K562 (cell line): ENCODE results near the gene WNT2. TPM values are rescaled to one million over a fixed set of nuclear protein-coding genes. Genes with fewer than 3 reads are reported as not detected.

ENCODE experiments used
- ATAC-seq: fragments of 200-7000 bp; cut with Tn5 transposase; 3 replicates; pipeline ENCODE4 v1.9.1; 2020; ENCODE audit warnings: moderate library complexity
- BruUV-seq: library from RNA; stranded (reverse); fragments of 400-500 nt; replicated peaks from 2 replicates; lab custom pipeline; 2021; lab: Mats Ljungman, UMichigan
- CTCF ChIA-PET: fragments of 300-600 bp; formaldehyde crosslinking; extraction: SDS; loops from one replicate; lab custom pipeline; 2021; ENCODE audit warnings: low intra/inter-chr PET ratio; lab: Yijun Ruan, JAX
- POLR2A ChIA-PET: fragments of 300-600, 350-650 bp; sonication (Branson Sonifier 250); formaldehyde crosslinking; extraction: SDS; loops from one replicate; lab custom pipeline; 2021; ENCODE audit warnings: antibody characterized with exemption, inconsistent platforms; lab: Yijun Ruan, JAX
- DNase-seq, 4 experiments: peaks; one replicate each; pipeline versions ENCODE4 v3.0.0 to v3.0.0-alpha.2; 2011 to 2018; ENCODE audit warnings: low spot score in 3 of 4, mixed read lengths in 3 of 4; ENCODE audit errors: extremely low read depth in 1 of 4
- FAIRE-seq: peaks from 2 replicates; lab custom pipeline; 2011; peaks lifted over from hg19 to GRCh38; lab: Jason Lieb, UNC
- H2AFZ ChIP-seq: 2 replicates; pipeline ENCODE4 v1.6.0; 2011; ENCODE audit warnings: low read depth, low read length, control low read depth, inconsistent platforms
- H3K27ac ChIP-seq: fragments of 200-600 bp; 3 replicates; pipeline ENCODE4 v1.8.0; 2011; ENCODE audit warnings: low read depth, mild to moderate bottlenecking, control low read depth, inconsistent platforms, low read length, moderate library complexity, mixed read lengths; ENCODE audit errors: extremely low read depth
- H3K27me3 ChIP-seq, 2 experiments: fragments of 300-600 bp in 1 of 2; 2 replicates in 1 of 2; 3 replicates in 1 of 2; pipeline versions ENCODE4 v1.6.0 to v1.8.0; 2011; ENCODE audit warnings: inconsistent platforms in 2 of 2, low read length in 2 of 2, mild to moderate bottlenecking in 1 of 2, mixed read lengths in 1 of 2, moderate library complexity in 1 of 2; ENCODE audit not compliant: control insufficient read depth in 2 of 2, insufficient read depth in 2 of 2
- H3K36me3 ChIP-seq: fragments of 300-600 bp; 3 replicates; pipeline ENCODE4 v1.8.0; 2011; ENCODE audit warnings: mild to moderate bottlenecking, low read length, inconsistent platforms; ENCODE audit not compliant: control insufficient read depth, insufficient read depth
- H3K4me1 ChIP-seq, 2 experiments: fragments of 200-600 bp in 1 of 2; replicated peaks in 1 of 2; 2 replicates in 1 of 2; 3 replicates in 1 of 2; pipeline versions ENCODE4 v1.5.1 to v1.8.0; 2011; ENCODE audit warnings: inconsistent platforms in 2 of 2, low read length in 2 of 2, mild to moderate bottlenecking in 1 of 2, mixed read lengths in 1 of 2, moderate library complexity in 1 of 2; ENCODE audit not compliant: control insufficient read depth in 2 of 2, insufficient read depth in 2 of 2
- H3K4me2 ChIP-seq: 2 replicates; pipeline ENCODE4 v1.6.1; 2011; ENCODE audit warnings: low read length, control low read depth, inconsistent platforms, mixed read lengths; ENCODE audit not compliant: insufficient read depth
- H3K4me3 ChIP-seq: fragments of 200-600 bp; sonication (generic), shearing (Covaris generic); 2 replicates; pipeline ENCODE4 v1.5.1; 2016; ENCODE audit warnings: control low read depth, inconsistent platforms
- H3K79me2 ChIP-seq: fragments of 200-600 bp; 3 replicates; pipeline ENCODE4 v1.8.0; 2011; ENCODE audit warnings: low read length, inconsistent platforms; ENCODE audit not compliant: control insufficient read depth, insufficient read depth
- H3K9ac ChIP-seq, 2 experiments: 2 replicates each; pipeline versions ENCODE4 v1.6.0 to v1.6.1; 2011; ENCODE audit warnings: low read depth in 2 of 2, low read length in 2 of 2, control low read depth in 1 of 2, inconsistent platforms in 1 of 2, mild to moderate bottlenecking in 1 of 2, mixed read lengths in 1 of 2; ENCODE audit not compliant: insufficient read depth in 1 of 2
- H3K9me1 ChIP-seq: one replicate; pipeline ENCODE4 v1.6.0; 2011; ENCODE audit warnings: inconsistent platforms, mild to moderate bottlenecking, low read length, moderate library complexity; ENCODE audit not compliant: control insufficient read depth, insufficient read depth
- H3K9me3 ChIP-seq: replicated peaks from 2 replicates; pipeline ENCODE4 v1.5.1; 2011; ENCODE audit warnings: low read depth, low read length, inconsistent platforms; ENCODE audit not compliant: control insufficient read depth, insufficient read depth
- H4K20me1 ChIP-seq: replicated peaks from 2 replicates; pipeline ENCODE4 v1.6.1; 2011; ENCODE audit warnings: low read length, inconsistent platforms, mixed read lengths; ENCODE audit not compliant: control insufficient read depth, insufficient read depth
- HDAC2 ChIP-seq: fragments of 450-650 bp; IDR thresholded peaks from 2 replicates; pipeline ENCODE4 v1.6.1; 2016; ENCODE audit warnings: mild to moderate bottlenecking
- KAT7 ChIP-seq: sonication (generic); formaldehyde crosslinking; IDR thresholded peaks from 2 replicates; pipeline ENCODE4 v1.8.0; 2022; ENCODE audit warnings: missing genetic modification reagents, mild to moderate bottlenecking, borderline replicate concordance
- NR2C2 ChIP-seq, 2 experiments: fragments of 200-800 bp in 1 of 2; sonication (Bioruptor generic) in 1 of 2; sonication (generic) in 1 of 2; formaldehyde crosslinking in 1 of 2; IDR thresholded peaks; 2 replicates each; pipeline versions ENCODE4 v1.6.1 to v1.8.0; 2016 to 2022; ENCODE audit warnings: mild to moderate bottlenecking in 1 of 2, missing compliant biosample characterization in 1 of 2, missing genetic modification characterization in 1 of 2, missing genetic modification reagents in 1 of 2
- PHB ChIP-seq: fragments of 250-450 bp; sonication (Bioruptor Pico); IDR thresholded peaks from 2 replicates; pipeline ENCODE4 v1.5.0; 2021
- PTRF ChIP-seq: fragments of 450-650 bp; IDR thresholded peaks from 2 replicates; pipeline ENCODE4 v1.6.1; 2016; ENCODE audit warnings: mild to moderate bottlenecking, missing genetic modification characterization, missing compliant biosample characterization
- ZNF316 ChIP-seq: fragments of 450-650 bp; IDR thresholded peaks from 2 replicates; pipeline ENCODE4 v1.6.1; 2016
- WGBS: fragments of 100-300 bp; shearing (Covaris generic); methylation state at CpG from one replicate; pipeline ENCODE4 v1.1.6; 2016; ENCODE audit warnings: low coverage, mixed read lengths; ENCODE audit not compliant: insufficient coverage; ENCODE audit errors: missing lambda C conversion rate; 5-methylcytosine and 5-hydroxymethylcytosine counted together
- in situ Hi-C: fragments of 300-500 bp; cut with MboI; formaldehyde crosslinking; loops from 4 replicates; pipeline ENCODE4 v1.15.0; 2018; ENCODE audit warnings: inconsistent platforms, mixed read lengths
- intact Hi-C: fragments of 100-400 bp; cut with micrococcal nuclease; formaldehyde crosslinking; loops from 2 replicates; pipeline ENCODE4 v1.14.2; 2022
- polyA plus RNA-seq, 8 experiments: library from polyadenylated mRNA; depleted of rRNA in 4 of 8; stranded (reverse) in 5 of 8; unstranded in 3 of 8; fragments of >200 nt; fragmentation: Nextera tagmentation in 2 of 8; fragmentation: Illumina TruSeq in 1 of 8; extraction: Ambion mirVana in 2 of 8; extraction: Trizol in 1 of 8; gene quantifications; 2 replicates each; pipeline versions ENCODE4 v1.2.1 to v1.2.3, GENCODE V29; 2011 to 2014; ENCODE audit warnings: inconsistent platforms in 1 of 8, missing spikeins in 1 of 8
- total RNA-seq, 7 experiments: library from RNA; depleted of rRNA in 6 of 7; stranded (reverse); fragments of >200 nt in 6 of 7; fragmentation: Illumina TruSeq in 2 of 7; extraction: Trizol in 2 of 7; gene quantifications; 2 replicates each; pipeline versions ENCODE4 v1.2.1 to v1.2.3, GENCODE V29; 2011 to 2021; ENCODE audit warnings: low replicate concordance in 1 of 7
- TF ChIP-seq, protein P1 (sequence below): sonication (generic); formaldehyde crosslinking; IDR thresholded peaks from 2 replicates; pipeline ENCODE4 v1.8.0; 2023; ENCODE audit warnings: missing genetic modification reagents, mild to moderate bottlenecking, borderline replicate concordance
- TF ChIP-seq, protein P2 (sequence below): sonication (generic); formaldehyde crosslinking; IDR thresholded peaks from 2 replicates; pipeline ENCODE4 v1.8.1; 2022; ENCODE audit warnings: missing genetic modification reagents
- TF ChIP-seq, protein P3 (sequence below): fragments of 450-650 bp; IDR thresholded peaks from 2 replicates; pipeline ENCODE4 v1.7.1; 2018; ENCODE audit warnings: mild to moderate bottlenecking, low read depth; ENCODE audit not compliant: partially characterized antibody

The WNT2 gene
- total and polyA plus RNA-seq, 9 of the 15 experiments (the other 6 are each of a cell fraction or from before 2014, with no cell fraction given), result 0.04 TPM; not detected in 8

DNA sequence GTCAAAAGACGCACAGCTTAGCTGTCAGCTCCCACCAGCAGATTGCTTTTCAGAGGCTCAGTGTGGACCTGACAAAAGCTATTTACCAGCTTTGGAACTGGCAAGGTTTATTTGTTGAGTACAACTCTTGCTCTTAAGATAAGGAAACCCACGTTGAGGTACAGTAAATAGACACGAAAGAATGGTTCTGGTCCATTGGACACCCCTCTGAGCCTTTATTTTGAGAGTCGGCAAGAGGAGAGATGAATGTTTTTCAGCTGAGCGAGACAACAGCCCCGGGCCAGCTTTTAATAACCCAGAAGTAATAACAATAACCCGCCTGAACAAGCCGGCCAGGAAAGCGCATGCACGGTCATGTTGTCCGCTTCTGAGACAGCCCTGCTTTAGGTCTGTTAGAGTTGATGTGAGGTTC lies 49.0 kb downstream of the WNT2 start:
- no TSS peak for BruUV-seq
- DNase-seq (no peak), ATAC-seq (no peak), FAIRE-seq (no peak)
- no peaks in the 10 kb centered on the region for H4K20me1 ChIP-seq
- H3K27ac ChIP-seq, result no peak overlapping the region
- intact Hi-C loops, result no loop called here
- no peak overlapping the region for H3K4me3 ChIP-seq
- H3K9me3 ChIP-seq, result no peaks in the 10 kb centered on the region
- no peak overlapping the region for H3K4me2 ChIP-seq
- WGBS, result 10% methylated on average over 11 of the region's 11 CpGs
- H3K79me2 ChIP-seq, result no peaks in the 10 kb centered on the region
- H3K9ac ChIP-seq, result no peak overlapping the region
- no peaks in the 10 kb centered on the region for H3K36me3 ChIP-seq
- H3K9me1 ChIP-seq, result no peaks in the 10 kb centered on the region
- H2AFZ ChIP-seq, result no peak overlapping the region
- H3K4me1 ChIP-seq, result no peaks in the 10 kb centered on the region
- peaks cover 23 to 43% of the 10 kb centered on the region in 2 experiments; a peak in 4 of 5 replicates for H3K27me3 ChIP-seq
- POLR2A ChIA-PET, result interaction anchor here (1.6 kb wide), 1 partner anchor 9 kb away, joined by 4 read pairs; no protein-coding TSS in a partner anchor
- CTCF ChIA-PET, result no interaction called here
- in situ Hi-C loops, result no loop called here
- TF ChIP-seq ZNF316 (no peak), NR2C2 (CRISPR knock-in tag; IDR thresholded peaks at IDR 0.05) (no peak), NR2C2 (tag; IDR thresholded peaks at IDR 0.05) (no peak), HDAC2 (no peak), PTRF (tag) (no peak), KAT7 (CRISPR knock-in tag) (no peak), PHB (no peak)
- TF ChIP-seq, protein P1, sequence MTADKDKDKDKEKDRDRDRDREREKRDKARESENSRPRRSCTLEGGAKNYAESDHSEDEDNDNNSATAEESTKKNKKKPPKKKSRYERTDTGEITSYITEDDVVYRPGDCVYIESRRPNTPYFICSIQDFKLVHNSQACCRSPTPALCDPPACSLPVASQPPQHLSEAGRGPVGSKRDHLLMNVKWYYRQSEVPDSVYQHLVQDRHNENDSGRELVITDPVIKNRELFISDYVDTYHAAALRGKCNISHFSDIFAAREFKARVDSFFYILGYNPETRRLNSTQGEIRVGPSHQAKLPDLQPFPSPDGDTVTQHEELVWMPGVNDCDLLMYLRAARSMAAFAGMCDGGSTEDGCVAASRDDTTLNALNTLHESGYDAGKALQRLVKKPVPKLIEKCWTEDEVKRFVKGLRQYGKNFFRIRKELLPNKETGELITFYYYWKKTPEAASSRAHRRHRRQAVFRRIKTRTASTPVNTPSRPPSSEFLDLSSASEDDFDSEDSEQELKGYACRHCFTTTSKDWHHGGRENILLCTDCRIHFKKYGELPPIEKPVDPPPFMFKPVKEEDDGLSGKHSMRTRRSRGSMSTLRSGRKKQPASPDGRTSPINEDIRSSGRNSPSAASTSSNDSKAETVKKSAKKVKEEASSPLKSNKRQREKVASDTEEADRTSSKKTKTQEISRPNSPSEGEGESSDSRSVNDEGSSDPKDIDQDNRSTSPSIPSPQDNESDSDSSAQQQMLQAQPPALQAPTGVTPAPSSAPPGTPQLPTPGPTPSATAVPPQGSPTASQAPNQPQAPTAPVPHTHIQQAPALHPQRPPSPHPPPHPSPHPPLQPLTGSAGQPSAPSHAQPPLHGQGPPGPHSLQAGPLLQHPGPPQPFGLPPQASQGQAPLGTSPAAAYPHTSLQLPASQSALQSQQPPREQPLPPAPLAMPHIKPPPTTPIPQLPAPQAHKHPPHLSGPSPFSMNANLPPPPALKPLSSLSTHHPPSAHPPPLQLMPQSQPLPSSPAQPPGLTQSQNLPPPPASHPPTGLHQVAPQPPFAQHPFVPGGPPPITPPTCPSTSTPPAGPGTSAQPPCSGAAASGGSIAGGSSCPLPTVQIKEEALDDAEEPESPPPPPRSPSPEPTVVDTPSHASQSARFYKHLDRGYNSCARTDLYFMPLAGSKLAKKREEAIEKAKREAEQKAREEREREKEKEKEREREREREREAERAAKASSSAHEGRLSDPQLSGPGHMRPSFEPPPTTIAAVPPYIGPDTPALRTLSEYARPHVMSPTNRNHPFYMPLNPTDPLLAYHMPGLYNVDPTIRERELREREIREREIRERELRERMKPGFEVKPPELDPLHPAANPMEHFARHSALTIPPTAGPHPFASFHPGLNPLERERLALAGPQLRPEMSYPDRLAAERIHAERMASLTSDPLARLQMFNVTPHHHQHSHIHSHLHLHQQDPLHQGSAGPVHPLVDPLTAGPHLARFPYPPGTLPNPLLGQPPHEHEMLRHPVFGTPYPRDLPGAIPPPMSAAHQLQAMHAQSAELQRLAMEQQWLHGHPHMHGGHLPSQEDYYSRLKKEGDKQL (CRISPR knock-in tag), result no peak
- TF ChIP-seq, protein P2, sequence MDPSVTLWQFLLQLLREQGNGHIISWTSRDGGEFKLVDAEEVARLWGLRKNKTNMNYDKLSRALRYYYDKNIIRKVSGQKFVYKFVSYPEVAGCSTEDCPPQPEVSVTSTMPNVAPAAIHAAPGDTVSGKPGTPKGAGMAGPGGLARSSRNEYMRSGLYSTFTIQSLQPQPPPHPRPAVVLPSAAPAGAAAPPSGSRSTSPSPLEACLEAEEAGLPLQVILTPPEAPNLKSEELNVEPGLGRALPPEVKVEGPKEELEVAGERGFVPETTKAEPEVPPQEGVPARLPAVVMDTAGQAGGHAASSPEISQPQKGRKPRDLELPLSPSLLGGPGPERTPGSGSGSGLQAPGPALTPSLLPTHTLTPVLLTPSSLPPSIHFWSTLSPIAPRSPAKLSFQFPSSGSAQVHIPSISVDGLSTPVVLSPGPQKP (CRISPR knock-in tag), result no peak
- TF ChIP-seq, protein P3, sequence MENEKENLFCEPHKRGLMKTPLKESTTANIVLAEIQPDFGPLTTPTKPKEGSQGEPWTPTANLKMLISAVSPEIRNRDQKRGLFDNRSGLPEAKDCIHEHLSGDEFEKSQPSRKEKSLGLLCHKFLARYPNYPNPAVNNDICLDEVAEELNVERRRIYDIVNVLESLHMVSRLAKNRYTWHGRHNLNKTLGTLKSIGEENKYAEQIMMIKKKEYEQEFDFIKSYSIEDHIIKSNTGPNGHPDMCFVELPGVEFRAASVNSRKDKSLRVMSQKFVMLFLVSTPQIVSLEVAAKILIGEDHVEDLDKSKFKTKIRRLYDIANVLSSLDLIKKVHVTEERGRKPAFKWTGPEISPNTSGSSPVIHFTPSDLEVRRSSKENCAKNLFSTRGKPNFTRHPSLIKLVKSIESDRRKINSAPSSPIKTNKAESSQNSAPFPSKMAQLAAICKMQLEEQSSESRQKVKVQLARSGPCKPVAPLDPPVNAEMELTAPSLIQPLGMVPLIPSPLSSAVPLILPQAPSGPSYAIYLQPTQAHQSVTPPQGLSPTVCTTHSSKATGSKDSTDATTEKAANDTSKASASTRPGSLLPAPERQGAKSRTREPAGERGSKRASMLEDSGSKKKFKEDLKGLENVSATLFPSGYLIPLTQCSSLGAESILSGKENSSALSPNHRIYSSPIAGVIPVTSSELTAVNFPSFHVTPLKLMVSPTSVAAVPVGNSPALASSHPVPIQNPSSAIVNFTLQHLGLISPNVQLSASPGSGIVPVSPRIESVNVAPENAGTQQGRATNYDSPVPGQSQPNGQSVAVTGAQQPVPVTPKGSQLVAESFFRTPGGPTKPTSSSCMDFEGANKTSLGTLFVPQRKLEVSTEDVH, result no peak
